SK-N-SH treated with all-trans-retinoic acid at 6 μM for 48 hours (cell line): ENCODE results near the gene CTNS.

Experiments
- ATAC-seq: fragments of 200-7000 bp; cut with Tn5 transposase; 3 replicates; pipeline ENCODE4 v1.9.1; 2020; ENCODE audit warnings: mild to moderate bottlenecking, moderate library complexity
- ARNTL ChIP-seq: fragments of 450-650 bp; formaldehyde crosslinking; IDR thresholded peaks from 2 replicates; pipeline ENCODE4 v1.5.0; 2020; ENCODE audit warnings: low read depth, mild to moderate bottlenecking, moderate library complexity, borderline replicate concordance
- BACH2 ChIP-seq: fragments of 250-450 bp; sonication (Bioruptor Pico); IDR thresholded peaks from 2 replicates; pipeline ENCODE4 v1.9.0; 2021; ENCODE audit warnings: mild to moderate bottlenecking, borderline replicate concordance
- CREB5 ChIP-seq: fragments of 250-450 bp; sonication (Bioruptor Pico); IDR thresholded peaks from 2 replicates; pipeline ENCODE4 v1.5.1; 2020; ENCODE audit warnings: low read depth, mild to moderate bottlenecking, moderate library complexity
- CSDC2 ChIP-seq: fragments of 250-450 bp; sonication (Bioruptor Pico); IDR thresholded peaks from 2 replicates; pipeline ENCODE4 v1.5.0; 2020; ENCODE audit warnings: mild to moderate bottlenecking, moderate library complexity
- ESRRG ChIP-seq: fragments of 250-450 bp; sonication (Bioruptor Pico); IDR thresholded peaks from 2 replicates; pipeline ENCODE4 v1.6.1; 2021; ENCODE audit warnings: mild to moderate bottlenecking
- ISL1 ChIP-seq: fragments of 250-450 bp; sonication (Bioruptor Pico); IDR thresholded peaks from 2 replicates; pipeline ENCODE4 v2.1.2; 2022; ENCODE audit warnings: mild to moderate bottlenecking, moderate library complexity
- PPARA ChIP-seq: fragments of 250-450 bp; sonication (Bioruptor Pico); IDR thresholded peaks from 2 replicates; pipeline ENCODE4 v1.5.0; 2020; ENCODE audit warnings: mild to moderate bottlenecking, borderline replicate concordance
- RARB ChIP-seq: fragments of 250-450 bp; sonication (Bioruptor Pico); IDR thresholded peaks from 2 replicates; pipeline ENCODE4 v1.8.0; 2021; ENCODE audit warnings: mild to moderate bottlenecking, moderate library complexity
- SNAI2 ChIP-seq: fragments of 250-450 bp; sonication (Bioruptor Pico); IDR thresholded peaks from 2 replicates; pipeline ENCODE4 v1.5.0; 2020; ENCODE audit warnings: mild to moderate bottlenecking, moderate library complexity
- TCF4 ChIP-seq: fragments of 250-450 bp; sonication (Bioruptor Pico); IDR thresholded peaks from 2 replicates; pipeline ENCODE4 v1.8.0; 2021; ENCODE audit warnings: mild to moderate bottlenecking, moderate library complexity, borderline replicate concordance
- TOX ChIP-seq: fragments of 250-450 bp; sonication (Bioruptor Pico); IDR thresholded peaks from 2 replicates; pipeline ENCODE4 v1.8.0; 2021; ENCODE audit warnings: mild to moderate bottlenecking, moderate library complexity, borderline replicate concordance
- TSHZ2 ChIP-seq: fragments of 250-450 bp; sonication (Bioruptor Pico); IDR thresholded peaks from 2 replicates; pipeline ENCODE4 v1.5.0; 2020; ENCODE audit warnings: mild to moderate bottlenecking, moderate library complexity
- ZC3H10 ChIP-seq: fragments of 250-450 bp; sonication (Bioruptor Pico); IDR thresholded peaks from 2 replicates; pipeline ENCODE4 v1.5.1; 2021; ENCODE audit warnings: mild to moderate bottlenecking, moderate library complexity
- ZFP3 ChIP-seq: fragments of 250-450 bp; sonication (Bioruptor Pico); IDR thresholded peaks from 2 replicates; pipeline ENCODE4 v1.5.0; 2020; ENCODE audit warnings: mild to moderate bottlenecking, moderate library complexity
- ZFP30 ChIP-seq: fragments of 450-650 bp; formaldehyde crosslinking; IDR thresholded peaks from 2 replicates; pipeline ENCODE4 v1.5.0; 2022; ENCODE audit warnings: mild to moderate bottlenecking, moderate library complexity
- ZNF70 ChIP-seq: fragments of 450-650 bp; formaldehyde crosslinking; IDR thresholded peaks from 2 replicates; pipeline ENCODE4 v1.5.0; 2020; ENCODE audit warnings: mild to moderate bottlenecking, moderate library complexity
- ZNF8 ChIP-seq: fragments of 450-650 bp; formaldehyde crosslinking; IDR thresholded peaks from 2 replicates; pipeline ENCODE4 v1.5.0; 2020; ENCODE audit warnings: mild to moderate bottlenecking, moderate library complexity
- TF ChIP-seq, protein P1 (sequence below): fragments of 250-450 bp; sonication (Bioruptor Pico); IDR thresholded peaks from 2 replicates; pipeline ENCODE4 v1.8.0; 2021; ENCODE audit warnings: low read depth, mild to moderate bottlenecking, moderate library complexity, borderline replicate concordance

Gene CTNS

DNA sequence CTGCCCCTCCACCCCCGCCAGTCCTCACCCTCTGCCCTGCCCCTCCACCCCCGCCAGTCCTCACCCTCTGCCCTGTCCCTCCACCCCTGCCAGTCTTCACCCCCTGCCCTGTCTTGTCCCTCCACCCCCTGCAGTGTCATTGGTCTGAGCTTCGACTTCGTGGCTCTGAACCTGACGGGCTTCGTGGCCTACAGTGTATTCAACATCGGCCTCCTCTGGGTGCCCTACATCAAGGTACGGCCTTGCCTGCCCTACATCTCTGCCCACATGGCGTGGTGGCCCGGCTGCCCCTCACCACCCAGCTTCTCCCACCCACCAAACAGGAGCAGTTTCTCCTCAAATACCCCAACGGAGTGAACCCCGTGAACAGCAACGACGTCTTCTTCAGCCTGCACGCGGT, 19.8 kb downstream of the CTNS start:
- TF ChIP-seq ARNTL (CRISPR knock-in tag) (no peak), ZC3H10 (CRISPR knock-in tag) (no peak), TCF4 (CRISPR knock-in tag) (no peak), ZNF8 (CRISPR knock-in tag) (no peak), ESRRG (CRISPR knock-in tag) (no peak), BACH2 (no peak), ISL1 (CRISPR knock-in tag) (no peak), TSHZ2 (no peak), CSDC2 (CRISPR knock-in tag) (no peak), PPARA (CRISPR knock-in tag) (no peak), ZNF70 (CRISPR knock-in tag) (no peak), RARB (no peak), CREB5 (CRISPR knock-in tag) (no peak)
- no peak for ATAC-seq

DNA sequence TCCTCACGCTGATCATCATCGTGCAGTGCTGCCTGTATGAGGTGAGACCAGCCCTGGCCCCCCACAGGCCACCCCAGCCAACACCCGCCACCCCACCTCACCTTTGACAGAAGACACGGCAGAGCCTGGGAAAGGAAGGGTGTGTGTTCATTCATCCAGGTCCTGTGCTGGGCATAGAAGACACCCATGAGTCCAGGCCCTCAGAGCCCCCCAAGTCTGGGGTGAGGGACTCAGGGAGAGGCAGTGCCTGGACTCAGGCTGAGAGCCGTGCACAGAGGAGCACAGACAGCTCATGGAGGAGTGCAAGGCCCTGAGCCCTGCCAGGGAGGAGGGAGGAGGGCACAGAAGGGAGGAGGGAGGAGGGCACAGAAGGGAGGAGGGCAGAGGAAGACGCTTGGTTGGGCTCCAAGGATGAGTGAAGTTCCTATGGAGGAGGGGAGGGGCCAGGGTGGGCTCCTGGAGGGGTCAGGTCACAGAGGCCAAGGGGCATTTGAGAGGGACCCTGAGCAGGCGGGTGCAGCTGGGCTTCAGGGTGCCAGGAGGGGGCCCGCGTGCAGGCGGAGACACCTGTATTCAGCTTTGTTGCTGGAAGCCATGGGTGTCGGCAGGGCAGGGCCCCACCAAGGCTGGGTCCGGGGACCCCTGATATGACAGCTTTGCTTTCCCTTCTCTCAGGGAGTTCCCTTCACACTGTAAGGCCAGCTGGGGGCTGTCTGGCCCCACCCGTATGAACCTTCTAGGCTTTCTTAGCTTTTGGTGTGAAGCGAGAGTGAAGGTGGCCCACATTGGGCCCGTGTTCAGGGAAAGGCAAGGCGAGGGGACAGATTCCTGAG, 20.4 kb downstream of the CTNS start:
- no peak for TF ChIP-seq ZC3H10 (CRISPR knock-in tag)
- no peak for ATAC-seq

- ATAC-seq: no peak
- TF ChIP-seq RARB: no peak
- no peak for TF ChIP-seq ZFP30 (CRISPR knock-in tag)
- no peak for TF ChIP-seq ZNF8 (CRISPR knock-in tag)
- no peak for TF ChIP-seq ZFP3
- TF ChIP-seq CSDC2 (CRISPR knock-in tag): no peak
- TF ChIP-seq ZC3H10 (CRISPR knock-in tag): no peak
- no peak for TF ChIP-seq PPARA (CRISPR knock-in tag)
These were observed 21.0 kb downstream of the CTNS start for GRCh38 chr17:3657588-3657869.

GRCh38 chr17:3657874-3658783, 21.6 kb downstream of the CTNS start:
- ATAC-seq: no peak
- TF ChIP-seq PPARA (CRISPR knock-in tag) (no peak), TSHZ2 (no peak), BACH2 (no peak), ARNTL (CRISPR knock-in tag) (no peak), SNAI2 (CRISPR knock-in tag) (no peak), ZC3H10 (CRISPR knock-in tag) (no peak), RARB (no peak), ZFP3 (no peak), TCF4 (CRISPR knock-in tag) (no peak), ZNF8 (CRISPR knock-in tag) (no peak), TOX (no peak), CREB5 (CRISPR knock-in tag) (no peak), ISL1 (CRISPR knock-in tag) (no peak), ESRRG (CRISPR knock-in tag) (no peak)
- TF ChIP-seq, protein P1, sequence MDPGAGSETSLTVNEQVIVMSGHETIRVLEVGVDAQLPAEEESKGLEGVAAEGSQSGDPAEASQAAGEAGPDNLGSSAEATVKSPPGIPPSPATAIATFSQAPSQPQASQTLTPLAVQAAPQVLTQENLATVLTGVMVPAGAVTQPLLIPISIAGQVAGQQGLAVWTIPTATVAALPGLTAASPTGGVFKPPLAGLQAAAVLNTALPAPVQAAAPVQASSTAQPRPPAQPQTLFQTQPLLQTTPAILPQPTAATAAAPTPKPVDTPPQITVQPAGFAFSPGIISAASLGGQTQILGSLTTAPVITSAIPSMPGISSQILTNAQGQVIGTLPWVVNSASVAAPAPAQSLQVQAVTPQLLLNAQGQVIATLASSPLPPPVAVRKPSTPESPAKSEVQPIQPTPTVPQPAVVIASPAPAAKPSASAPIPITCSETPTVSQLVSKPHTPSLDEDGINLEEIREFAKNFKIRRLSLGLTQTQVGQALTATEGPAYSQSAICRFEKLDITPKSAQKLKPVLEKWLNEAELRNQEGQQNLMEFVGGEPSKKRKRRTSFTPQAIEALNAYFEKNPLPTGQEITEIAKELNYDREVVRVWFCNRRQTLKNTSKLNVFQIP (CRISPR knock-in tag): no peak
